Hindlimb muscle (tissue), 1 donor: ENCODE measurements around the gene RALGAPB. TPM values are rescaled to one million over a fixed set of nuclear protein-coding genes. Genes with fewer than 3 reads are reported as not detected.
"Not testable (repeated sequence)": the region's sequence is repeated elsewhere in the genome, so short reads cannot be mapped to it uniquely, and the experiment has no call there.

Source experiments
- DNase-seq: peaks from one replicate; pipeline ENCODE4 v3.0.0-alpha.2; 2013
- polyA plus RNA-seq: library from polyadenylated mRNA; unstranded; fragments of 120-200 nt; gene quantifications from one replicate; pipeline ENCODE4 v1.2.1, GENCODE V29; 2013; ENCODE audit not compliant: insufficient read length

The RALGAPB gene
- polyA plus RNA-seq, 1 donor: 20.4 TPM

DNA sequence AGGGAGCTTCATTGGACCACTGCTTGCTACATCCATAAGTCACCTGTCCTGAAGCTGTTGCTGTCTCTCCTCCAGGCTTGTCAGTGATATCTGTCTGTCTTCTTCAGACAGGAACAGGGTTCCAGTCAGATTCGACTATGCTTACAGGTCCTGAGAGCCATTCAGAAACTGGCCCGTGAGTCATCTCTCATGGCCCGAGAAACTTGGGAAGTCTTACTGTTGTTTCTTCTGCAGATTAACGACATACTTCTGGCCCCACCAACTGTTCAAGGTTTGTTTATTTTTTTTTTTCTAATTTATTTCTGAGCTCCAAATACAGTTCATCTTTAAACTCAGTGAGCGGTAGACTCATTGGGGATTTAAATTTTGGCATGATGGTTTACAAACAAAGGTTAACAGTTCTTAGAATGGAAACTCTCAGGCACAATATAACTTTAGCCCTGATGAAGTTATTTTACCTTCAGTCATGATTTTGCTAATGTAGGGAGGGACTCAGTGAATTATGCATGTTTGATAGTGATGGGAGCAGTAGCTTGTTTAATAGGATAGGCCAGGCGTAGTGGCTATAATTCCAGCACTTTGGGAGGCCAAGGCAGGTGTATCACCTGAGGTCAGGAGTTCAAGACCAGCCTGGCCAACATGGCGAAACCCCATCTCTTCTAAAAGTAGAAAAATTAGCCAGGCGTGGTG, 24.7 kb downstream of the RALGAPB start:
- no peak for DNase-seq

DNA sequence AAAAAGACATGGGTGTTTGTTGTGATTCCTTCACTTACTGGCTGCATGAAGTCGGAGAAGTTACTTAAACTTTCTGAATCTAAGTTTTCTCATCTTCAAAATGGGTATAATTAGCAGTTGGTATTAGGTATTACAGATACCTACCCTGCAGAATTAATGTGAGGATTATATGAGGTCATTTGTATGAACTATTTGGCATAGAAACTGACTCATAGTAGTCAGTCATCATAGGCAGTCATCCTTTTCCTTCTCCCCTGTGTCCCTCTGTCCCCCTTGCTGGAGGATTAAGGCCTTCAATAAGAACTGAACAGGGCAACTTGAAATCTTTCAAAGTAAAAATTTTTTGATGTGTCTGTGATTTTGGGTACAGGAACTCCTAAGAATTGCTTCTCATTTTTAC, 26.3 kb downstream of the RALGAPB start:
- no peak for DNase-seq

DNA sequence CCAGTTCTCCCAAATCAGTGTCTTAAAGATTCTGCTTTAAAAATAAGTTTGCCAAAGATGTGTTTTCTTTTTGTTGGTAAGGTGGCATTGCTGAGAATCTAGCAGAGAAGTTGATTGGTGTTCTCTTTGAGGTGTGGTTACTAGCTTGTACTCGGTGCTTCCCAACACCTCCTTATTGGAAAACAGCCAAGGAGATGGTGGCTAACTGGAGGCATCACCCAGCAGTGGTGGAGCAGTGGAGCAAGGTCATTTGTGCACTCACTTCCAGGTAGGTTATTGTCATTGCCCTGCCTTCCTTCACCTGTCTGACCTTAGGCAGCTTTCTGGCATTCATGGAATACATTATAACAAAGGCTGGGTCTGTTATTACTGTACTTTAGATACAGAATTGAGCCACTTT, 26.7 kb downstream of the RALGAPB start:
- no peak for DNase-seq

DNA sequence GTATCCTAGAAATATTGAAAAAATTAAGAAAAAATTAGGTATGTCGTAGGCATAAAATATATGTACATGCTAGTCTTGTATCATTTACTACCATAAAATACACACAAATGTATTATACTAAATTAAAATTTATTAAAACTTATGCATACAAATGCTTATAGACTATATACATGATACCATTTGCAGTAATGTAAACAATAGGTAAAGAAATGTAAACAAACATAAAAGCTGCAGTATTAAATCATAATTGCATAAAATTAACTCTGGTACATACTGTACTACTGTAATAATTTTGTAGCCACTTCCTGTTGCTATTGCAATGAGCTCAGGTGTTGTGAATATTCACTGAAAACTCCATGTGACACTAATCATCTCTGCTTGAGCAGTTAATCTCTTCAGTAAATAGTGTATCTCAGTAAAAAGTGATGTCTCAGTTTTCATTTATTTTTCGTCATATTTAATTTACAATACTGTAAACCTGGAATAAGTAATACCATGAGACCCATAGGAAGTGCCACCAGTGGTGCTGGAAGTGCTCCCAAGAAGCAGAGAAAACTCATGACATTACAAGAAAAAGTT, 29.3 kb downstream of the RALGAPB start:
- DNase-seq: no peak

DNA sequence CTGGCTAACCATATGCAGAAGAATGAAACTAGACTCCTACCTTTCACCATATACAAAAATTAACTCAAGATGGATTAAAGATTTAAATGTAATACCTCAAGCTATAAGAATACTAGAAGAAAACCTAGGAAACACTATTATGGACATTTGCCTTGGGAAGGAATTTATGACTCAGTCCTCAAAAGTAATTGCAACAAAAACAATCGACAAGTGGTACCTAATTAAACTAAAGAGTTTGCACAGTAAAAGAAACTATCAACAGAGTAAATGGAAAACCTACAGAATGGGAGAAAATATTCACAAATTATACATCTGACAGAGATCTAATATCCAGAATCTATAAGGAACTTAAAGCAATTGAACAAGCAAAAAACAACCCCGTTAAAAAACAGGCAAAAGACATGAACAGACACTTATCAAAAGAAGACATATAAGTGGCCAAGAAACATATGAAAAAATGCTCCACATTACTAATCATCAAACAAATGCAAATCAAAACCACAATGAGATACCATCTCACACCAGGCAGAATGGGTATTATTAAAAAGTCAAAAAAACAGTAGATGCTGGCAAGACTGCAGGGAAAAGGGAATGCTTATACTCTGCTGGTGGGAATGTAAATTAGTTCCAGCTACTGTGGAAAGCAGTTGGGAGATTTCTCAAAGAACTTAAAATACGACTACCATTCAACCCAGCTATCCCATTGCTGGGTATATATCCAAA, 31.9 kb downstream of the RALGAPB start:
- DNase-seq: no peak

DNA sequence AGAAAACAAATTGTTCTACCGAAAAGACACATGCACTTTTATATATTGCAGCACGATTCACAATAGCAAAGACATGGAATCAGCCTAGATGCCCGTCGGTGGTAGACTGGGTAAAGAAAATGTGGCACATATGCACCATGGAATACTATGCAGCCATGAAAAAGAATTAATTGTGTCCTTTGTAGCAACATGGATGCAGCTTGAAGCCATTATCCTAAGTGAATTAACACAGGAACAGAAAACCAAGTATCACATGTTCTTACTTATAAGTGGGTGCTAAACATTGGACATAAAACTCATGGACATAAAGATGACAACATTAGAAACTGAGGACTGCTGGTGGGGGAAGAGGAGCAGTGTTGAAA, 32.4 kb downstream of the RALGAPB start:
- no peak for DNase-seq

DNA sequence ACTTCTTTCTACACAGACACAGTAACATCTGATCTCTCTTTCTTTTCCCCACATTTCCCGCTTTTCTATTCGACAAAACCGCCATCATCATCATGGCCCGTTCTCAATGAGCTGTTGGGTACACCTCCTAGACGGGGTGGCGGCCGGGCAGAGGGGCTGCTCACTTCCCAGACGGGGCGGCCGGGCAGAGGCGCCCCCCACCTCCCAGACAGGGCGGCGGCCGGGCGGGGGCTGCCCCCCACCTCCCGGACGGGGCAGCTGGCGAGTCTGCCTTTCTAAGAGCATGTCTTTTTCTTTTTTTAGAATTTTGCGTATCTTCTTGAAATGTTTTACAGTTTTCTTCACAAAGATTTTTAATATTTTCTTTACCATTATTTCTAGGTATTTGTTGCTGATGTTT, 39.1 kb downstream of the RALGAPB start:
- DNase-seq: not testable (repeated sequence)

DNA sequence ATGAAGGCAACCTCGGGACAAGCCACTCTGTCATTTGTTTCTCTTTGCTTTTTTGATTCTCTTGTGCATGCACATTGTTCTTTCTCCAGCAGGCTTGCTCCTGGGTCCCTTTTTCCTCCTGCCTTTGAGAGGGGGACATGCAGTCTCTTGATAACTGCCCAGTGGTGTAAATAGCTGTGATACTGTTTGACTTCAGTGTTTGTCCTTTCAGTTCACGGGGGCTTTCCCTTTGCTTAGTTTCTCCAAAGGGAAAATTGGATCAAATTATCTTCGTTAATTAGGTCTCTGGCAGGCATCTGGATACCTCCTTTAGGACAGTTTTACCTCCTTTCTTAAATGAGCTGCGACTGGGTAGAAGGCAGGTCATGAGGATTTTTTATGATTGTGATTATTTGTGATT, 41.5 kb downstream of the RALGAPB start:
- DNase-seq: no peak

DNA sequence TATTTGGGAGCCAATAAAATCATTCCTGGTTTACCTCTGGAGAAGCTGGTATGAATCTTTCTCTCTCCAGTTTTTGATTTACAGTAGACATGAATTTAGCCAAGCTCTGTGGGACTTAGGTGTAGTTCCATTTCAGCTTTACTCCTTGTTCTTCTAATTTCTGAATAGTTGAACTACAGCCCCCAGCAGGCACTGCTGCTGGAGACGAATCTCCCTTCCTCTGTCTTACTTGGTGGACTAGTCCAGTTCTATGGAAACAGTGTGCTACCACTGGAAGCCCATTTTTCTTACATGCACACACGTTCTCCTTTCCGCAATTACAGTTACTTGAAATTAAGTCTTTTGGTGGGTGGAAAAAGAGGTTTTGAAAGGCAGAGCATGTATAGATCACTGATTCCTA, 42.3 kb downstream of the RALGAPB start:
- no peak for DNase-seq

DNA sequence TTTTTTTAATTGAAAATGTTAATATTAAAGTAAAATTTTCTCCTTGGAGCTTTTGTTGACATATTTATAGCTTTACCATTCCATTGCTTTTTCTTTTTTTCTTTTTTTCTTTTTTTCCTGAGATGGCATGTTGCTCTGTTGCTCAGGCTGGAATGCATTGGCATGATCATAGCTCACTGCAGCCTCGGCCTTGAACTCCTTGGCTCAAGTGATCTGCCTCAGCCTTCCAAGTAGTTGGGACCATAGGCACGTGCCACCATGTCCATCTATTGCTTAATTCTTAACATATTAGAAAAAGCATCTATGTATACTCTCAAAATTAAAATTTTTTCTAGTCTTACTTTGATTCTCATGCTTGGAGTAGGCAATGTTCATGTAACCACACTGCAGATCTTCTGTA, 43.0 kb downstream of the RALGAPB start:
- no peak for DNase-seq

DNA sequence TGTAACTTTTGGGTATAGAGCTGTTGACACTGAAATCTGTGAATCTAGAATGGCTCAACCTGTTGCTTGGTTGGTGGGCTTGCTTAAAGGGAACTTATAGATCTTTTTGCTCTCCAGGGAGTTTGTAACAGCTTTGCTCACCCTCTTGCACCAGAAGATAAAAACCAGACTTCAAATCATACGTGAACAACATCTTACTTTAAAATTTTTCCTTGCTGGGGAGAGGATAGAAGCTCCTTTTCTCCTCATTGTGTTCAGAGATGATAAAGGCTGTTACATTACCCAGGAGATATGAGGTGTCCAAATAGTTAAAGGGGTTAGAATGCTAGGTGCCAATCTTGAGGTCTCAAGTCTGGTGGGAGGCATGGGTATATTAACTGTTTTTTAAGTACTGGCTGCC, 46.8 kb downstream of the RALGAPB start:
- no peak for DNase-seq

DNA sequence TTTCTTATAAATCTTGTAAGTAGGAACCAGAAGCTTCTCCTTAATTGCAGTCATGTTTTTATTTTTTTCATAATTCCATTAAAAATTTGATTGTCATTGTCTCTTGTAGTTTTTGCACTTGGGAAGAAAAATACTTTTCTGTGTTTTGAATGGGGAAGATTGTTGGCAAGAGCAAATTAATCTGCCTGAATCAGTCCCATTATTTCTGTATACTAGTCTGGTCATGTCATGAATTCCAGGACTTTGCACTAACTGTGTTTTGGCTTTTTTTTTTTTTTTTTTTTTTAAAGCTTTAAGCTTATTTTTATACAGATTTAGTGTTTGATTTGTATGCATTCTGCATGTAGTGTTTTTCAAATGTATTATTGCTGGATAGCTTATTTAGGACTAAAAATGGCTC, 47.6 kb downstream of the RALGAPB start:
- no peak for DNase-seq

DNA sequence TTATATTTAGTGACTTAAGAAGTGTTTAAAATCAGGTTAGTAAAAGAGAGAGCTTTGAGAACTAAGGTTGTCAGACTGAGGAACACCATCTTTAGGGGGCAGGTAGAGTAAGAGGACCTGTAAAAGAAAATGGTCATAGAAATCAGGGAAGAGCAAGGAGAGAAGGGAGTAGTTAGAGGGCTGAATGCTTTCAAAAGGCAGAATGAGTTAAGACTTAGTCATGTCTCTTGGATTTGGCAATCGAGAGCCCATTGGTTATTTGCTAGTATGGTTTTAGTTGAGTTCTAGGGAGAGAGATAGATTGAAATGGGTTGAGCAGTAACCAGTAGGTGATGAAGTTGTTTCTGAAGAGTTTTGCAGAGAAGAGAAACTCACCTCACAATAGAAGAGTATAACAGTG, 51.1 kb downstream of the RALGAPB start:
- no peak for DNase-seq

DNA sequence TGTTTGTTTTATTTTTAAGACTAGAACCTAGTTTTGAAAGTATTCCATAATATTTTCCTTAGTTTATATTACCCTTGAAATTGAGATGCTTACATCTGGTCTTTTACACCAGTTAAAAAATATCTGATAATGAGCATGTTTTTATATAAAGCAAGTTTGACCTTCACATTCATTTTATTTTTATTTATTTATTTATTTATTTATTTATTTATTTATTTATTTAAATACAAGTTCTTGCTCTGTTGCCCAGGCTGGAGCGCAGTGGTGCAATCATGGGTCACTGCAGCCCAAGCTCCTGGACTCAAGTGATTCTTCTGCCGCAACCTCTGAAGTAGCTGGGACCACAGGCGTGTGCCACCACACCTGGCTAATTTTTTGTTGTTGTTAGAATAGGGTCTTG, 55.5 kb downstream of the RALGAPB start:
- DNase-seq: no peak

DNA sequence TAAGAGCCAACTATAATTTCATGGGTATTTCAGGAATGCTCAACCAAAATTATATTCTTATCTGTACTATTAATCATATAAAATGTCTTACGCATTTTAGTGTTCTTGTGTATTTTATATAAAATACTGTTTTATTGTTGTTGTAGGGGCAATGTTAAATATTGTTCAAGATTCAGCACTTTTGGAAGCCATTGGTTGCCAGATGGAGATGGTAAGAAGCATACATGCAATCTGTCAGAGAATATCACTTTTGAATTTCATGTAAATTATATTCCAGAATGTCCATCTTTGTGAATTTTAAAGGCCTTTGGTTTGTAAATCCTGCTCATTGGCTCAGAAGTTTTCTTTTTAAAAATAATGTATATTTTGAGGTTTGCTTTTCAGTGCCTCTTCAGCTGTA, 58.4 kb downstream of the RALGAPB start:
- no peak for DNase-seq

DNA sequence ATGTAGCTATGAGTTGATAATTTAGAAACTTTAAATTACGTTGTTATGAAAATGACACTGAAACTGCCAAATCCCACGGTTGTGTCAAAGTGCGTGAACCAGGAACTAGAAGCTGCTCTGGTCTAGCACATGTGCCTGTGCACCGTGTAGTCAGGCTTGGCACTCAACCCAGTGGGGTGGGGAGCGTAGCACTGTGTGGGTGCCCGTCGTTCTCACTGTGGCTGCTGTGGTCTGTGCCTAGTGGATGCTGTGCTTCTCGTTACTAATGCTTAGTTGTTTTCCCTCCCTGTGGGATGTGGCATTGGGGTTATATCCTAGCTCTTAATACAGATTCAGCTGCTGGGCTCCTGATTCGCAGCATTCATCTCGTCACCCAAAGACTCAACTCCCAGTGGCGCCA, 62.1 kb downstream of the RALGAPB start:
- DNase-seq: no peak

DNA sequence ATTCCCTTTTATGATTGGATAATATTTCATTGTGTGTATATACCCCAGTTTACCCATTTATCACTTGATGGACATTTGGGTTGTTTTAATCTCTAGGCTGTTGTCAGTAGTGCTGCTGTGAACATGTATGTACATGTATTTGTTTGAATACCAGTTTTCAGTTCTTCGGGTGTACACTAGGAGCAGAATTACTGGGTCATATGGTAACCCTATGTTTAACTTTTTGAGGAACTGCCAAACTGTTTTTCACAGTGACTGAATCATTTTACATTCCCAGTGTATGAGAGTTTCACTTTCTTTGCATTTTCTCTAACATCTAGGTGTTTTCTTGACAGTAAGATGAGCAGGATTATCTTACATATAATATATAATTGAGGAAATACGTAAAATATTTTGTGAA, 63.7 kb downstream of the RALGAPB start:
- no peak for DNase-seq

DNA sequence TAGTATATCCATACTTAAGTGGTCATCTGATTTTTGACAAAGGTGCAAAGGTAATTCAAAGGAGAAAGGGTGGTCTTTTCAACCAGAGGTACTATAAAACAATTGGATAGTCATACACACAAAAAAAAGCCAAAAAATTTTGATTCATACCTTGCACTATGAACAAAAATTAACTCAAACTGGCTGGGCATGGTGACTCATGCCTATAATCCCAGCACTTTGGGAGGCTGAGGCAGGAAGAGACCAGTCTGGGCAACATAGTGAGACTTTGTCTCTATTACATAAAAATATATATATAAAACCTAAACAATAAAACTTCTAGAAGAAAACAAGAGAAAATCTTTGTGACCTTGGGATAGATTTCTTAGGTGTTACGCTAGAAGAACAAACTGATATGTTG, 64.5 kb downstream of the RALGAPB start:
- DNase-seq: no peak

DNA sequence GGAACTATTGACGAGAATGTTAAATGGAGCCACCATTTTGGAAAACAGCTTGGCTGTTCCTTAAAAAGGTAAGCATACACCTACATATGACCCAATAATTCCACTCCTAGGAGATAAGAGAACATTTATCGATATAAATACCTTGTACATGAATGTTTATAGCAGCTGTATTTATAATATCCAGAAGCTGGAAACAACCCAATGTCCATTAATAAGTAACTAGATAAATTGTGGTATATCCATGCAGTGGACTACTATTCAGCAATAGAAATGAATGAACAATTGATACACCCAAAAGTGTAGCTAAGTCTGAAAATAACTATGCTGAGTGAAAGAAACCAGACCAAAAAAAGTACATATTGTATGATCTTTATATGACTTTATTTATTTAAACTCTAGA, 66.1 kb downstream of the RALGAPB start:
- no peak for DNase-seq

DNA sequence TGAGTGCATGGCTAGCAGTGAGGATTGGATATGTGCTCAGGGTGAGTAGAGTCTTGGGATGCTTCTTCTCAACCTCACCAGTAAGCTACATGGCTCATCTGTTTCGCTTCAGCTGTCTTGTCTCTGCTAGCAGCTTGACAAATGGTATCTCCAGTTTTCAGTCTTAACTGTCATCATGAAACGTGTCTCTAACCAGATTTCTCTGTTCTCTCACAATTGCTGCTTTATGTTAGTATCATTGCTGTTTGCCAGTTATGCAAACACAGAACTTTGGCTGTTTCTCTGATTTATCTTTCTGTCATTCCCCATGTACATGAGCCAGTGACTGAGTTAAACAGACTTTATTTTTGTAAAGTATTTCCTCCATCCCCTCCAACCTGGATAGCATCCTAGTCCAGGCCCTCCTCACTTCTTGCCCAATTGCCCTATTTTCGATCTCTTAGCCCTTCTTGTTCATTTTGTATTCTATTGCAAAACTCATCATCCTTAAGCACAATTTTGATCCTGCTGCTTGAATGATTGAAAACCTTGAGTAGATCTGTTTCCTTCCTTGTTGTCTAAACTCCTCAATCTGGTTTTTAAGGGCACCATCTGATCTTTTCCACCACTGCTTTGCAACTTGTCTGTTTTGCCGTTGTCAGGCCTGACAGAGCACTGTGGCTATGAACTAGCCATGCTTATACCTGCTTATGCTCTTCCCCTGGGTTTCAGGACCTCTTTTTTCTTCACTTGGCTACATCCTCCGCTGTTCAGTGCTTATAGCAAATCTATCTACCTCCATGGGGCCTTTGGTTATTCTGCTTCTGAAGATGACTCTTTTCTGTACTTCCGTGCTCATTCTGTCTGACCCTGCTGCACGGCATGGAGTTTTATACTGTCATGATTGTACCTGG, 70.6 kb downstream of the RALGAPB start:
- no peak for DNase-seq

DNA sequence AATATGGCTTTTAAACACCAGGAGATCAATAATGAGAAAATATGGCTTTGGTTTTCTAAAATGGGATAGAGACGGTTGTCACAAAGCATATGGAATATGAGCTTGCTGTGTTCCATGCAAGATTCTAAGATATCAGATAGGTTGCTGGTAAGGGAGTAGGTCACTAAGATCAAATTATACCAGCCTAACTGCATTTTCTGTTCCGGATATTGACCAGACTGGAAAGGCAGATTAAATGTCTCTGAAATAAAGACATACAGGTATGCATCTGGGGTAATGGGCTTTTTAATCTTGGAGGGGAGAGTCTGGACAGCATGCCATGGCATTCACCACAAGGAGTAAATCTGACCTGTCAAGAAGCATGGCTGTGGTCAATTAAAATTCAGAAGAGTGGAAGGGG, 73.1 kb downstream of the RALGAPB start:
- DNase-seq: no peak

DNA sequence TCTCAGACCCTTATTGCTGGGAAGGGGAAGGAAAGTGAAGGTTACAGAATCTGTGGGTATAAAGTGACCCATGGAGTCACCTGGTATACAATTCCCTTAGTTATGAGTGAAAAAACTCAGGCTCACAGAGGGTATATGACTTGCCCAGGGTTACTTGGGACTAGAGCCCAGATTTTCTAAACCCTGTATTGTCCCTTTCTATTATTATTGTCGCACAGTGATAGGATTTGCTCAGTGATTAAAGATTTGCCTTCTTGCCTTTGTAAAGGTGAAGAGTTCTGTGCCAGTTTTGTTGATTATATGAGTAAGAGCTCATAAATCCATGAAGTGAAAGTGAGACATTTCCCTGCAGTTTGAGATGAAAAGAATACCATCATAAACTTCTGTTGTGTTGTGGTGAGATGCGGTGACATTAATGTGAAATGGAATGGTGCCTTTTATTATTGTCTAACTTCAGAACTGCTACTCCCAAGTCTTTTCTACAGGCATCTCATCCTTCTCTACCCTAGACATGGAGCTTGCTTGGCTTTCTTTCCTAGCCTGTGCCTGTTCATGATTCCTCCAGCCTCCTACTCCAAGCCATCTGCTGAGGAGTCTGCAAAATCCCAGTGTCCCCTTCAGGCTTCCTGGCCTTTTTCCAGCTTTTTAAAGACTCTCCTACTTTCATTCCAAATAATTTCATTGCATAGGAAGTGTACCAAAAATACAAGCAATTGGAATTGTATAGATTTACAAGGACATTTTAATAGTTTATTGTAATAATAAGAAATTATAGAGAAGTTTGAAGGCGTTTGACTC, 74.8 kb downstream of the RALGAPB start:
- DNase-seq: peak; percentile 6
